NOMO-1 (cell line): Measurements from ENCODE around the gene CDCP2.
"Not testable (repeated sequence)": the region's sequence is repeated elsewhere in the genome, so short reads cannot be mapped to it uniquely, and the experiment has no call there.

Source experiments
- DNase-seq, 2 experiments: peaks; one replicate each; lab custom pipeline; 2025; ENCODE audit not compliant: unreplicated experiment in 2 of 2; lab: John Stamatoyannopoulos, UW

The CDCP2 gene

GRCh38 chr1:54094730-54095105, 58.1 kb downstream of the CDCP2 start:
- not testable (repeated sequence) for DNase-seq

DNA sequence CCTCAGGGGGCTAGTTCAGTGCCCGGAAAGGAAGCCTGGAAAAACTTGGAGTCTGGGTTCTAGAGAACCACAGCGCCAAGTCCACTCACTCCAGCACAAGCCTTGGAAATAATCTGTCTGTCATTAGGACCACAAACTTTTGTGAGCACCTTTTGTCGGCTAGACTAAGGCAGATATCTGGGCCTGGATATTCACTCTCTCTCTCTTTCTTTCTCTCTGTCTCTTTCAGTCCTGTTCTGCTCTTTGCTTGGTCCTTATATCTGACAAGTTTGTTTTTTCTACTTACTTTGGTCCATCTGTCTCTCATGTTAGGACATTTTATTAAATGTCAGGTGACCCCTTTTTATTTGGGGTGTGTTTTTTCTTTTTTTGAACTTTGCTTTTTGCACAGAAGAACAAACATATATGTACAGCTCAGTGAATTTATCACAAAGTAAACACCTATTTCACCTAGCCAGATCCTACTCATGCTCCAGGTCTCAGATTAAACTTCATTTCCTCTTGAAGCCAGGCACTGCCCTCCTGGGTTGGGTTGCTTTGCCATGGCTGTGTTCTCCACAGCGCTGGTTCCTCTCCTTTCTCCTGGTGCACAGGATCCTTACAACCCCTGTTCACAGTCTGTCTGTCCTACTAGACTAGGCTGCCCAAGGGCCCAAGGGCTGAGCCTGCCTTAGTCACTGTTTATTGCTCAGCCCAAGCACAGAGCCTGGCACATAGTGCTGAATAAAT, 58.6 kb downstream of the CDCP2 start:
- DNase-seq, result no peak

DNA sequence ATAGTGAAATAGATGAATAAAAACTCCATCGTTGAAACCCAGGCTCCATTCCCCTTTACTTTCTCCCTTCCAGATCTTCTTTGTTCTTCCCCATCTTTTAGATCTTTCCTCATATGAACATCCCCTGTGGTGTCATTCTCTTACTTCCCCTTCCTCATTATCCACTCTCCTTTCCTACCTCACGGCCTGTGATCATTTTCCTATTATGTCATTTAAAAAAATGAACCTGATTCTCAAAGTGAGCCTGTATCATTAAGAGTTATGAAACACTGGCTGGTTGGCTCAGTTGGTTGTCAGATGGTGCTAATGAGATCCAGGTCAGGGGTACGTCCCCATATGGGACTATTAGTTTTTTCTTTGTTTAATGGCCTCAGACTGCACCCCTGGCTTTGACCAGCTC, 61.1 kb downstream of the CDCP2 start:
- DNase-seq, result peak in 1 of 2 experiments; percentile 17

- DNase-seq, result no peak
Measured at GRCh38 chr1:54088385-54088784, 64.4 kb downstream of the CDCP2 start.

- no peak for DNase-seq
Measured at GRCh38 chr1:54086754-54087153, 66.0 kb downstream of the CDCP2 start.

DNA sequence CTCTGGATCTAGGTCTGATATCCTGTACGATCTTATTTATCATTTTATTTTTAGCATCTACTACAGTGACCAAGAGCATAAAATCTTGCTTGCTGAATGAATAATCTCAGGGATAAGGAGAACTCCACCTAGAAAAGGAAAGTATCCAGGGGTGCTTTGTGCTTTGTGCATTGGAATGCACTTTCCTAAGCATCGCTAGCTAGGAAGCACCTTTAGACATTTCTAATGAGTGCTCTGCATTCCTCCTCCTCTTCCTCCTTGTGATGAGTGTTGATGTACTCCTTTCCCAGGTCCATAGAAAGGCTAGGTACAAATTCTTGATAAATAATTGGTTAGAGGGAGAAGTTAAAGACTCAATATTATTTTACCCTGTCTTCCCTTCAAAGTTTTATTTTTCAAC, 68.0 kb downstream of the CDCP2 start:
- no peak for DNase-seq
